GM18861 (cell line): ENCODE measurements around the gene DCLRE1B.

Source experiments
- ATAC-seq: cut with Tn5 transposase; IDR thresholded peaks from one replicate; pipeline ENCODE4 v1.9.1; 2021; ENCODE audit not compliant: unreplicated experiment

The DCLRE1B gene

DNA sequence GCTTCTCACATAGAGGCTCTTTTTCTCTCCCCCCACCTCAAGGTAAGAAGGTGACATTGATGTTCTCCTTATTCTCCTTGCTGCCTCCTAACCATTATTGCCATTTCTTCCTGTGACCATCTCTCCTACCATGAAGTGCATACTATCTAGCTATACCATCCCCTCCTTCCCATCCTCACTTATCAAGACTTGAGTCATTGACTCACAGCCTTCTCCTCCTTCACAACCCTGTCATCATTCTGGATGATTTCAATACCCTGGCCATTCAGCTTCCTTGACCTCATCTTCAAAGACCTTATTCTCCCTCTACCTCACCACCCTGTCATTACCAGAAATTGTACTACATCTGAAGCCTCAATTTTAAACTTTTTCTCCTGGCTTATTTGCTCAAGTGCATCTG lies 13.1 kb downstream of the DCLRE1B start:
- no peak for ATAC-seq

DNA sequence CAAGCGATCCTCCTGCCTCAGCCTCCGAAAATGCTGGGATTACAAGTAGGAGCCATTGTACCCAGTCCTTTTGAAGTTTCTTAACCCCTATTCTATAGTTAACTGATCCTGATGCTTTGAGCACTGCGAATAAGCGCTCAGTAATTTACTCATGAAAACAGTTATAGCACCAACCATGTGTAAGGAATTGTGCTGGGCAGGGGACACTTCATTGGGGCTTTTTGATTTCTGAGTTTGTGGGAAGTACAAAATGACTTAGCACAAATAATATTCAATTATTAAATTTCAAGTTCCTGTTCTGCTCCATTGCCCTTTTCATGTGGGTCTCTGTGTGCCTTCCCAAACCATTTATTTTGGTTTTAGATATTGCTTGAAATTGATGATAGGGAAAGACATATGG lies 17.8 kb downstream of the DCLRE1B start:
- ATAC-seq: no peak

DNA sequence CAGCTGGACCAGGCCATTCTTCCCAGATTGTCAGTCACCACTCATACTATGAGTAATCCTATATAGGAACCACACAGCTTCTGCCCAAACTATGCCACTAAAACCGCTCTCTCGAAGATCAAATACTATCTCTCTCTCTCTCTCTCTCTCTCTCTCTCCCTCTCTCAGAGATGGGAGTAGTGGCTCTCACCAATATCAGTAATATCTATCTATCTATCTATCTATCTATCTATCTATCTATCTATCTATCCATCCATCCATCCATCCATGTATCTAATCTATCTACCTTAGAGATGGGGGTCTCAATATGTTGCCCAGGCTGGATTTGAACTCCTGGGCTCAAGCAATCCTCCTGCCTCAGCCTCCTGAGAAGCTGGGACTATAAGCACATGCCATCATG lies 19.3 kb downstream of the DCLRE1B start:
- ATAC-seq: no peak

DNA sequence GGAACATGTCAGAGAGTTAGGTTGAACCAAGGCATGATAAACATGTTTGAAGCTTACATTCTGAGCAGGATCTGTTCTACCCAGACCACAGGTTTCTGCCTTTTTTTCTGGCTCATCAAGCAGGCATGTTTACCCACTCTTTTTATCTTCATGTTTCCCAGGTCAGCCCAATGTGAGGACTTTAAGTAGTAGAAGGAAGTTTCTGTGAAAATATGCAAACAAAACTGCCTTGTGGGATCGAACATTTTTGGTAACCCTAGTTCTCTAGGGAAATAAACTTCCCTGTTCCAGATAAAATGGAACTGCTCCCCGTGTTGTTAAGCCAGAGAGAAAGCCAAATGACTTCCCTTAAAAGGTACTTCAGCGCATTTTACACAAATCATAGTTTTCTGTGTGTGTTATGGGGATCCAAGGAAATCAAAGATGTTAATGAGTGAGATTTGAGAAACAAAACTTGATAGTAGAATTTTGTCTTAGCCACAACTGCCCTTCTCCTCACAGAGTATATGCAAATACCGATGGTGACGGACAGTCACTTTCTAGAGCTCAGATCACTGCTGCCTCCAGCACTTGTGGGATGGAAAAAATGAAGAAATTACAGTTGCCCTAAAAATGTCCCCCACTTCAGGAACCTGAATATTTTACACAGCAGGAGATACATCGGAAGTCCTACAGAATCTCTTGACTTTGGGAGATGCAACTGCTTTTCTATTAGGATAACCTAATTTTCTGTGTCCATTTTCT lies 23.2 kb downstream of the DCLRE1B start:
- peak; percentile 26 for ATAC-seq

DNA sequence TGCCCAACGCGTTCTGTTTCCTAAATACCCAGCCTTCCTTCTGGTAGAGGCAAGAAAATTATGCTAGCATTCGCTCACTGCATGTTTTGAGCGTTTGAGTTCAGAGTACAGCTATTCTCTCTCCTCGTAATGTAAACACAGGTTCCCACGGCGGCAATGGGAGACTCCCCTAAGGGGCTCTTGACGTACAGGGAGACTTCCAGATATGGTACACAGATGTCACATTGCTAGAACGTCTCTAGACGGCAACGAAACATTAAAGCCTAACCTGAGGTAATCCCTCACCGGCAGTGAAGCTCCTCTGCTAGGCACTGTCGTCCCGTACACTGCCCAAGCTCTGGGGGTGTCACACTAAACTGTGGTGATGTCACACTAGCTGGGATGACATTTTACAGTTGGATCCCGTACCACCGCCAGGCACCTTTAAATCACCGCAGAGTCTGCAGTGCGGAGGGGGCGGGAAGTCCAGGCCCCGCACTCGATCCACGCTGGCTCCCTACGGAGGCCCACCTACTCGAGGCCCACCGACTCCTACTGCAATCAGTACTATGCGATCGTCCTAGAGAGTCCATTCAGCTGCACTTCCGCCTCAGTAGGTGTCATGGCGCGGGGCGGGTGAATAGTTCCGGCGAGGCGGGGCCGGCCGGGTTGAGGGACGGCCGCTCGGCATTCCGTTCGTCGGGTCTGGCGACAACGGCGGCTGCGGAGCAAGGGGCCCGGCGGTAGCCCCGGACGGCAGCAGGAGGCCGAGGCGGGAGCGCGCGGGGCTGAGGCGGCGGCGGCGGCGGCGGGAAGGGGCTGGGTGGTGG lies 24.0 kb downstream of the DCLRE1B start, which contains the start of gene HIPK1:
TSS of gene HIPK1 (plus strand) at position 384 of the 809 bp plus-strand sequence.
- ATAC-seq: peak; percentile 49

DNA sequence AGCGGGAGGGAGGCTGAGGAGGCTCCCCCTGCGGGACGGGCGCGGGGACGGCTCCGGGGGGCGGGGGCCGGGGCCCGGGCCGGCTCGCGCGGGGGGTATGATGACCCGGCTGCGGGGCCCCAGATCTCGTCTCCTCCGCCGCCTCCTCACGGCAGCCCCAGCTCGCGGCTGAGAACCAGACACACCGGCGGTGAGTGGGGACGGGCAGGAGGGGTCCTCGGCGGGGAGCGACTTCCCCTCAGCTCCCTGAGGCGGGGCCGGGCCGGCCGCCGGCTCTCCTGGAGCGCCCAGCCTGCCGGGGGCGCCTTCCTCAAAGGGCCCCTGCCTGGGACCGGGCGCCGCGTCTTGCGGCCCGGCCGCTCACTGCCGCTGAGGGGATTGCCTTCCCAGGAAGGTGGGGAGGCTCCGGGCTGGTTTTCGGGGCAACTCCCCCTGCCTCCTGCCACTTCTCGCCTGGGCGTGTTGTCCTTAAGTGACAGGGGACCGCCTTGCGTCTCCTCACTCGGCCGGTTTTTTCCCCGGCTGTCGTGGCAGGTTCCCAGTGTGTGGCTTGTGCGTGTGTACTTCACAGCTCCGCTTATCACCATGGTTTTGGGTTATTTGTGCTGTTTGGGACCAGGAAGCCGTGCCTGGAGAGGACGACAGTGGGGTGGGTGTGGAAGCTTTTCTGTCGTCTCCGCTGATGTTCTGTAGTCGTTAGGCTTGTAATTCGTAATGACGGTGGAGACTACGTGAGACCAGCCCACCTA lies 24.8 kb downstream of the DCLRE1B start:
- ATAC-seq: peak; percentile 10

DNA sequence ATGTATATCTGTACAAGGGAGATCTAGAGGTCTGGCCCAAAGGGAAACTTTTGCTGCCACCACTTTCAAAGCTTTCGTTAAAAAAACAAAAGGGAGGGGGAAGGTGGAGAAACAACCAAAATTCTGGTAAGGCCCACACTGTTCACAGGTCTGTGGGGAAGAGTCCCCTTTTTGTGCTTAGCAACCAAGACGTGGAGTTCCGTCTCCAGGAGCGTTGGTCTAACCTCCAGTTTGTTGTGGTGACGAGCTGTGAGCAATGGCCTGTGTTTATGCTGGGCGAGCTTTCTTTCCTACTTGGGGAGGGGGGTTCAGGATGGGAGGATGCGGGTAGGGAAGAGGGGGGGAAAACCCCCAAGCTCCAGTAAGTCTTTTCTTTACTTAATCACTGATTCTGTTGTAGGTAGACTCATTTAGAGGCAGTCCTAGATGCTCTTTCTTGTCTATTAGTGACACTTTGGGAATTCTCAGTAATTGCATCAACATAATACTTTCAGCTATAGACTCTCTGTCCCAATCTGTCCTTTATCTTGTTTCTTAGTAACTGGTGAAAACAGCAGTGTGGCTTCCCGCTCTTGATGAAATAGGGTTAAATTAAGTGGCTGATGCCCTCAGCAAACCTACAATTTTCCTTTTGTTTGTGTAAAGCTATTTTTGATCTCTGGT lies 25.5 kb downstream of the DCLRE1B start:
- ATAC-seq: peak; percentile 29

DNA sequence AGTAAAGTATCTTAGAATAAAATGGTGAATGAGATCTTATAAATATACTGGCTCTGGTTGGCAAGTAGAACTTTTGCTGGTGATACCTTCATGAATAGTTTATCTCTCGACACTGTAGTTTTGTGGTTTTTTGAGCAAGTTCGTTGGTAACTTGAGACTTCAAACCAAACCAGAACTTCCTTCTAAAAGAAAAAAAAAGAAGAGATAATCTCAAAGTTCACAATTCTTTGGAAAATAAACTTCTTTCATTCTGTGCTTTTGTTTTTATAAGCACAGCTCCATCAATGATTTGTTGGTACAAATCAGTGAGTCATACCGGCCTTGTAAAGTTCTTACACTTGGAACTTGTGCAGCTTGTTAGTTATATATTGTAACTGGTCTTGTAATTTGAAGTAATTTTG lies 26.3 kb downstream of the DCLRE1B start:
- ATAC-seq: no peak

DNA sequence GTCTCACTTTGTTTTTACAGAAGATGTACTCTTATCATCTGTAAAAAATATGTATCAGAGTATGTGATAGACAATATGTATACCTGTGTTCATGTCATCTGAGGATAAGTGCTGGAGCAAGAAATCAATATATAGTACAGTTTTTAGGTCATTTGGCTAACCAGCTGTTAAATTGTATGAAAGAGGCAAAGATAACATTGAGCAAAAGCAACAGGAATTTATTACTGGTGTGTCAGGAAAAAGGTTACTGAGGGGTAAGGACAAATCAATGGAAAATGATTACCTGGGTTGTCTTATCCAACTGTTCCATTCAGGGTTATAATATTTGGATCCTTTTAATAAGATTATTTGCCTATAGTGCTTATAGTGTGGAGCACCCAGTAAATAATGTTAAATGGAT lies 28.9 kb downstream of the DCLRE1B start:
- ATAC-seq: no peak

DNA sequence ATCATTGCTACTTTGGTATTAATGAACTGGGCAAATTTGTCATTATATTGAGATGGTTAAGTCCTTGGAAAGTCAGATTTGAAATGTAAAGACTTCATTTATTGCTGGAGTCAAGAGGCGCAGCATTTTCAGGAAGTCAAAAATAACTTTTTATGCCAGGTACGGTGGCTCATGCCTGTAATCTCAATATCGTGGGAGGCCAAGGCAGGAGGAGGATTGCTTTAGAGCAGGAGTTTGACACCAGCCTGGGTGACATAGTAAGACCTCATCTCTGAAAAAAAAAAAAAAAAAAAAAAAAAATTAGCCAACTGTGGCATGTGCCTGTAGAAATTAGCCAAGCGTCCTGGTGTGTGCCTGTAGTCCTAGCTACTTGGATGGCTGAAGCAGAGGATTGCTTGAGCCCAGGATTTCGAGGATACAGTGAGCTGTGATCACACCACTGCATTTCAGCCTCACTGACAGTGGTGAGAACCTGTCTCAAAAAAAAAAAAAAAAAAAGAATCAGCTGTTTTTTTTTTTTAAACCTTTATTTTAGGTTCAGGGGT lies 29.5 kb downstream of the DCLRE1B start:
- ATAC-seq: no peak

DNA sequence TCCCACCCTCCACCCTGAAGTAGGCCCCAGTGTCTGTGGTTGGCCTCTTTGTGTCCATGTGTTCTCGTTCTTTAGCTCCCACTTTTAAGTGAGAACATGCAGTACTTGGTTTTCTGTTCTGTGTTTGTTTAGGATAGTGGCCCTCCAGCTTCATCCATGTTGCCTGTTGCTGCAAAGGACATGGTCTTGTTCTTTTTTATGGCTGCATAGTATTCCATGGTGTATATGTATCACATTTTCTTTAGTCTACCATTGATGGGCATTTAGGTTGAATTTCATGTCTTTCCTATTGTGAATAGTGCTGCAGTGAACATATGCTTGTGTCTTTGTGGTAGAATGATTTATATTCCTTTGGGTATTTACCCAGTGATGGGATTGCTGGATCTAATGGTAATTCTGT lies 30.1 kb downstream of the DCLRE1B start:
- no peak for ATAC-seq

DNA sequence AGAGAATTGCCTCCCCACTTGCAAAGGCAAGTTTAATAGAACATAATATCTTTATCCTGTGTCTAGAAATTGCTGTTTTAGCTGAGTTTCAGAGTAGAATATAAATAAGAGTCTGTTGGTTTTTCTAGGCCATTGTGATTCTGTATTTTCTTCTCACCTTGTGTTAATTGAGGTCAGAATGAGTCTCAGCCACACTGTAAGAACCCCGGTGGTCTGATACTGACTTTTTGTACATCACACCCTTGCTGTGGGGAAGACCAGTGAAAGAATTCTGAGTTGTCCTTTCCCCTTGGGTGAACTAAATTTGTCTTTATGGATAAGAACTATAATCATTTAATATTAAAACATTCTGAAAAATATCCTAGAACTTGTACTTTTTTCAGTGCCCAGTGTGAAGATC lies 30.8 kb downstream of the DCLRE1B start:
- ATAC-seq: no peak

DNA sequence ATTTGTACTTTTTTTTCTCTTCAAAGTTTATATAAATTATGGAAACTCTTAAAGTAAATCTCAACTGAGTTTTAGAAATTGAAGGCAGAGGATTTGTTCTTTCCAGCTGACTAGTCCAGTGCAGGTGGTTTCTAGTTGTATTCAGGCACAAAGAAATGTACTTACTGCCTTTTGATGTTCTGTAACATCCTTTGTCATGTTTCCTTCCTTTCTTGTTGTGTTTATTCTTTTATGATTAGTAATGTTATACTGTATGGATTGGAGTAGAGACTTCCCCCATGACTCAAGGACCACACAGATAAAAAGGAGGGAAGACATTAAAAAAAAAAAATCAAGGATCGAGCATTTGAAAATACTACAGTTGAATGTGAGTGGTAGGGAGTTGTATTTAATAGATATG lies 32.0 kb downstream of the DCLRE1B start:
- ATAC-seq: no peak

DNA sequence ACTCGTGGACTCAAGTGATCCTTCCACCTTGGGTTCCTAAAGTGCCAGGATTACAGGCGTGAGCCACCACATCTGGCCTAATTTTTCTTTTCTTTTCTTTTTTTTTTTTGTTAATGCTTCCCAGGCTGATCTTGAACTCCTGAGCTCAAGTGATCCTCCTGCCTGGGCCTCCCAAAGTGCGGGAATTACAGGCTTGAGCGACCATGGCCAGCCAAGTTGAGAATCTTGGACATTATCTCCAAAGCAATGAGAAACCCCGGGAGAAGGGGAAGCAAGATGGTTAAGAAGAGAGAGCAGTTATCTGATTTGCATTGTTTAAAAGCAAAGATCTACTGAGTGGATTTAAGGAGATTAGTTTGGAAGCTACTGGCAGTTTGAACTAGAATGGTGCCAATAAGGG lies 33.1 kb downstream of the DCLRE1B start:
- ATAC-seq: no peak

DNA sequence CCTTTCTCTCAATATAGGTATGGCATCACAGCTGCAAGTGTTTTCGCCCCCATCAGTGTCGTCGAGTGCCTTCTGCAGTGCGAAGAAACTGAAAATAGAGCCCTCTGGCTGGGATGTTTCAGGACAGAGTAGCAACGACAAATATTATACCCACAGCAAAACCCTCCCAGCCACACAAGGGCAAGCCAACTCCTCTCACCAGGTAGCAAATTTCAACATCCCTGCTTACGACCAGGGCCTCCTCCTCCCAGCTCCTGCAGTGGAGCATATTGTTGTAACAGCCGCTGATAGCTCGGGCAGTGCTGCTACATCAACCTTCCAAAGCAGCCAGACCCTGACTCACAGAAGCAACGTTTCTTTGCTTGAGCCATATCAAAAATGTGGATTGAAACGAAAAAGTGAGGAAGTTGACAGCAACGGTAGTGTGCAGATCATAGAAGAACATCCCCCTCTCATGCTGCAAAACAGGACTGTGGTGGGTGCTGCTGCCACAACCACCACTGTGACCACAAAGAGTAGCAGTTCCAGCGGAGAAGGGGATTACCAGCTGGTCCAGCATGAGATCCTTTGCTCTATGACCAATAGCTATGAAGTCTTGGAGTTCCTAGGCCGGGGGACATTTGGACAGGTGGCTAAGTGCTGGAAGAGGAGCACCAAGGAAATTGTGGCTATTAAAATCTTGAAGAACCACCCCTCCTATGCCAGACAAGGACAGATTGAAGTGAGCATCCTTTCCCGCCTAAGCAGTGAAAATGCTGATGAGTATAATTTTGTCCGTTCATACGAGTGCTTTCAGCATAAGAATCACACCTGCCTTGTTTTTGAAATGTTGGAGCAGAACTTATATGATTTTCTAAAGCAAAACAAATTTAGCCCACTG lies 35.5 kb downstream of the DCLRE1B start:
- ATAC-seq: no peak

DNA sequence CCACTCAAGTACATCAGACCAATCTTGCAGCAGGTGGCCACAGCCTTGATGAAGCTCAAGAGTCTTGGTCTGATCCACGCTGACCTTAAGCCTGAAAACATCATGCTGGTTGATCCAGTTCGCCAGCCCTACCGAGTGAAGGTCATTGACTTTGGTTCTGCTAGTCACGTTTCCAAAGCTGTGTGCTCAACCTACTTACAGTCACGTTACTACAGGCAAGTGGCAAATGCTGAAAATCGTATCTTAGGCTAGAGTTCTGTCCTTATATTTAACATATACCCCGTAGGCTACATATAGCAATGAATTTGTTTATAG lies 36.1 kb downstream of the DCLRE1B start:
- ATAC-seq: no peak

DNA sequence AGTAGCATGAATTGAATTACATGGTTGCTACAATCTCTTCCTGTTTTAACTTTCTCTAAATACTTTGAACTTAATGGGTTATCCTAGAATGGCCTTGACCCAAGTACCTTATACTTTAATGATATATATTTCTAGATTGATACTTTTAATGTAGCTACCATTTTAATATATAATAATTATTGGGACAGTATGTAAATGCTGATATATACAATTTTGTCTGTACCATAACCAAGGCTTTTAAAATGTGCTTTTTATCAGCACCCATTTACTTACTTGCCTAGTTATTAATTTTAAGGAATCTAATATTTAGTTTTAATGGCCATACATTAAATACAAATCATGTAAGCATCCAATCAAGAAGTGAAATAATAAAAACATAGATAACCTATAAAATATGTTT lies 37.4 kb downstream of the DCLRE1B start:
- ATAC-seq: no peak

DNA sequence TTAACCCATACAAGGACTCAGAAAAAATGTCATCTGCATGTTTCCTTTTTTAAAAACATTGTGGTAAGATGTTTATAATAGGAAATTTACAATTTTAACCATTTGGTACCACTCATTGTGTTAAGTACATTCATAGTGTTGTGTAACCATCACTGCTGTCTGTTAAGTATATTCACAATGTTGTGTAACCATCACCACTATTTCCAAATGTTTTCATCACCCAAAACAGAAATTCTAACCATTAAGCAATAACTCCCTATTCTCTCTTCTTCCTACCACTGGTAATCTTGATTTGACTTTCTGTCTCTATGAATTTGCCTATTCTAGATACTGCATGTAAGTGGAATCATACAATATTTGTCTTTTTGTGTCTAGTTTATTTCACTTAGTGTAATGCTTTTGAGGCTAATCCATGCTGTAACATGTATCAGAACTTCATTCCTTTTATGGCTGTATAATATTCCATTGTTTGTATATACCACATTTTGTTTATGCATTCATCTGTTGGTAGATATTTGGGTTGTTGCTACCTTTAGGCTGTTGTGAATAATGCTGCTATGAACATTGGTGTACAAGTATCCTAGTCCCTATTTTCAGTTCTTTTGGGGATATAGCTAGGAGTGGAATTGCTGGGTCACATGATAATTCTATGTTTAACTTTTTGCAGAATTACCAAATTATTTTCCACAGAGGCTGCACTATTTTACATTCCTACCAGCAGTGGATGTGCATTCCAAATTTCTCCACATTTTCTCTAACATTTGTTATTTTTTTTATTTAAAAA lies 38.1 kb downstream of the DCLRE1B start:
- ATAC-seq: no peak

DNA sequence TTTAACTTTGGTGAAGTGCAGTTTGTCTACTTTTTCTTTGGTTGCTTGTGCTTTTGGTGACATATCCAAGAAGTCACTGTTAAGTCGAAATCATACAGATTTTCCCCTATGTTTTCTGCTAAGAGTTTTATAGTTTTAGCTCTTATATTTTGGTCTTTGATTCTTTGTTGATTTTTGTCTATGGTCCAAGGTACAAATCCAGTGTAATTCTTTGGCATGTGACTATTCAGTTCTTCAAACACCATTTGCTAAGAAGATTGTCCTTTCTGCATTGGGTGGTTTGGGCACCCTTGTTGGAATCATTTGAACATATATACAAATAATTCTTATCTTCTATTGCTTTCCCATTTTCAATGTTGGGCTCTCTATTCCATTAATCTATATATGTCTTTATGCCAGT lies 40.2 kb downstream of the DCLRE1B start:
- no peak for ATAC-seq
